GM18873 (cell line): ENCODE results near the gene DENND4B.
"Not testable (repeated sequence)": the region's sequence is repeated elsewhere in the genome, so short reads cannot be mapped to it uniquely, and the experiment has no call there.

Experiments used
- ATAC-seq: cut with Tn5 transposase; IDR thresholded peaks from one replicate; pipeline ENCODE4 v1.9.1; 2021; ENCODE audit warnings: mild to moderate bottlenecking, moderate library complexity, moderate number of reproducible peaks; ENCODE audit not compliant: unreplicated experiment, low FRiP score

The DENND4B gene

DNA sequence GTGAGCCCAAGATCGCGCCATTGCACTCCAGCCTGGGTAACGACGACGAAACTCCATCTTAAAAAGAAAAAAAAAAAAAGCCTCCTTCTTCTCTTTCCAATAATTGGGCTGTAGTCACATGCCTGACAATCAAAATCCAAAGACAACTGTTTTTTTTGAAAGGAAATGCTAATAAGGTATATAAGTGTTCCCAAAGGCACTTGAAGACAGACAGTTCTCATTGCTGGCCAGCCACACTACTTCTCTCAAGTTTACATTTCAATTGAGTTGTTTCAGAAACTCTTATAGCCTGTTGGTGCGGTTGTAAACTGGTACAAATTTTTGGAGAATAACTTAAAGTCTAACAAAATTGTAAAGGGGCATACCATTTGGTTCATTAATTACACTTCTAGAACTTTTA, 47.0 kb downstream of the DENND4B start:
- no peak for ATAC-seq

DNA sequence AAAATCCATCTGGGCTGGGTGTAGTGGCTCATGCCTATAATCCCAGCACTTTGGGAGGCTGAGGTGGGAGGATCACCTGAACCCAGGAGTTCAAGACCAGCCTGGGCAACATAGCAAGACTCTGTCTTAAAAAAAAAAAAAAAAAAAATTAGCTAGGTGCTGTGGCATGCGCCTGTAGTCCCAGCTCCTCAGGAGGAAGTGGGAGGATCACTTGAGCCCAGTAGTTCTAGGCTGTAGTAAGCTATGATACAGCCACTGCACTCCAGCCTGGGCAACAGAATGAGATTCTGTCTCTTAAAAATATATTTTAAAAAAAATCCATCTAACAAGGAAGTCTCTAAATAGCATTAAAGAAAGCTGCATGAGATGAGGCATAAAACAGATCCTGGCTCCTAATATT, 50.7 kb downstream of the DENND4B start:
- not testable (repeated sequence) for ATAC-seq

DNA sequence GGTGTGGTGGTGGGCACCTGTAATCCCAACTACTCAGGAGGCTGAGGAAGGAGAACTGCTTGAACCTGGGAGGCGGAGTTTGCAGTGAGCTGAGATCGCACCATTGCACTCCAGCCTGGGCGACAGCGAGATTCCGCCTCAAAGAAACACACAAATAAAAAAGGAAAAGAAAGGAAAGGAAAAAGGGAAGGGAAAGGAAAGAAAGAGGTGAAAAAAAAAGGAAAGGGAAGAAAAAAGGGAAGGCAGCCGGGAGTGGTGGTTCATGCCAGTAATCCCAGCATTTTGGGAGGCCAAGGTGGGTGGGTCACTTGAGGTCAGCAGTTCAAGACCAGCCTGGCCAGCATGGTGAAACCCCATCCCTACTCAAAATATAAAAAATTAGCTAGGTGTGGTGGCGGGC, 55.5 kb downstream of the DENND4B start:
- not testable (repeated sequence) for ATAC-seq

DNA sequence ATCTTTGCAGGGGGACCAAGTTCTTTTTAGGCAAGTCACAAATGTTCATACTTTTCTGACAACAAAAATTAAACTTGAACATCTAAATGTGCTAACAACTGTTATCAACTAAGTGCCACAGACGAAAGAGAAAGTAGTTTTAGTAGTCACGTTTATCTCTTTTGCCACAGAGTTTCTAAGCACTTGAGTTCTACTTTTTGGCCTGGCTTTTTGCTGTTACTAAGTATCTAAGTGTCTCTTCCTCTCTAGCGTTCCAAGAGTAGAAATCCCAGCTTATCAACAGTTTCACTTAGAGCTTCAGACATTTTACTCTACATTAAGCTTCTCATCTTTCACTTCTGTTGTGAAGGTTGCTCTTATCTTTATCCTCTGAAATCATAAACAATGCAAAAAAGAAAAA, 58.0 kb downstream of the DENND4B start:
- ATAC-seq: no peak

DNA sequence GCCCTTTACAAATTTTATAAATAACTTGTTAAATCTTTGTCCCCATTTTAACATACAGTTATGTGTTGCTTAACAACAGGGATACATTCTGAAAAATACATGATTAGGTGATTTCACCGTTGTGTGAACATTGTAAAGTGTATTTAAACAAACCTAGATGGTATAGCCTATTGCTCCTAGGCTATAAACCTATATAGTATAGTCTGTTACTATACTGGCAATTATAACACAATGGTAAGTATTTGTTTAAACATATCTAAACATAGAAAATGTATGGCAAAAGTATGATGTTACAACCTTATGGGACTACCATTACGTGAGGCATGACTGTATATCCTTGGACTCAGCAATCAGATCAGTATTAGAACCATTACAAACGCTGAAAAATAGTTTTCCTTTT, 60.4 kb downstream of the DENND4B start:
- no peak for ATAC-seq

DNA sequence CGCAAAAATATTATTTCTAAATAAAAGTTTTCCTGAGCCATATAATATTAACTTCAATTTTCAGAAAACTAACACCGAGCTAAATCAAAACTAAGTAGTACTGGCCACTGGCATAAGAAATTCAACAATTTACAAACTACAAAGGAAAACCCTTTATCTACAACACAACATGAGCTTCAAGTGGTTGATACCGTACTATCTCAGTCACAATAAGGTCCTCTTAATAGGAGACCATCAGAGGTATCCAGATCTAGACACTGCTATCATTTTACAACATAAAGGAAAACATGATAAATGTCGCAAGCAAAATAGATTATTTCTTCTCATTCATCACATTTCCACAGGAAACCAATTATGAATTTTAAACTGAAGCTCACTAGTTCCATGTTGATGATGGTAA, 63.3 kb downstream of the DENND4B start:
- ATAC-seq: no peak

DNA sequence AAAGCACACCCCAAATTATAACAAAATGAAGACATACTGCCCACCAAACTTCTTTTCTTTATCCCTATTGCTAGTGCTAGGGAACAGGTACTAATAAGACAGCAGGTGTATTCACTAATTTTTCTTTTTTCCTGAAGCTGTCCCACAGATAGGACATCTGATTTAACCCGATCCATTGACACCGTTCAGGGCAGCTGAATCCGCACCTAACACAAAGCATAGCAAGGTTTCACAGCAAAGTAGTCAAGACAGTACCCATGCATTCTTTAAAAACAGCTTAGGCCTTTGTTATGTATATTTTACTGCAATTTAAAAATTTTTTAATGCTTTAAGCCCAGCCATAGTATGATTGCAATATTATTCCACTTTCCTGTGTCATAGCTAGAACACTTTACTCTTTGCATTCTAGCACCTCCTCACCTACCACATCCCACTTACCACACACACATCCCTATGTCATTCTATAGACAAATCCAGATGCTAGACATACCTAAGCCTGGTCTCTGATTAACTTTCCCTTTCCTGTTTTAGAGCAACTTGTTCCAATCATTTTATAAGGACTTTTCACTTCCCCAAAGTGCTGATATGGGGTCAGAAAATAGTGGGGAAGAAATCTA, 64.1 kb downstream of the DENND4B start:
- ATAC-seq: no peak

DNA sequence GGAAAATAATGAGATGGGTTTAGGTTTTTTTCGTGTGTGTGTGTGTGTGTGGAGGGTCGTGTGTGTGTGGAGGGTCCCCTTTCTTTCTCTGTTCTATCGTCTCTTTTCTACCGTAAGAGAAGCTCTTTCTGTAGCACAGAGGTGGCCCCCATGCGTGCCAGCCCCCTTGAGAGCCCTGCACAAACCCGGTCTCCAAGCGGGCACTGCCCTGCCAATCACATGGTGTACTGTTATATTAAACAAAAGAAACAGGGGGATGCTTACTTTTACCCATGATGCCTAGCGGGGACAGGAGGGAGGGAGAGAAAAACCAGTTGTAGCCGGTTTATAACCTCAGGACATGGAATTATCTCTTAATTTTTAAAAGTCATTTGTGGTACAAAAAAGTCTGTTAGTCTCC, 64.8 kb downstream of the DENND4B start:
- no peak for ATAC-seq

DNA sequence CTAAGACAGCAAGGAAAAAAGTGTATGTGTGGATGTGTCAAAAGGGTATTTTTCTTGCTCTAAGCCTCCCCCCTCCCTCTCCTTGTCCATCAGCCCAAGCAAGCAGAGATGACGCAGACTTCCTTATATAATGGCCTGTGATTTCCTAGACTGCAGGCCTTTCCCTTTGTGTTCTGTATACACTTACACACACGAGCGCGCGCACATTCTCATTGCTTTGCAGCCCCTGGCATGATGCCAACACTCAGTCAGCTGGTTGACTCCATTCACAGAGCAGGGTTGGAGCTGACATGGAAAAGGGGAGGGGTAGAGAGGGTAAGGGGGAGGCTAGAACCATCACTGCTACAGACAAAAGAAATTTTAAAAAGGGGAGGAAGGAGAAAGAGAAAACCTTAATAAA, 65.6 kb downstream of the DENND4B start:
- no peak for ATAC-seq

DNA sequence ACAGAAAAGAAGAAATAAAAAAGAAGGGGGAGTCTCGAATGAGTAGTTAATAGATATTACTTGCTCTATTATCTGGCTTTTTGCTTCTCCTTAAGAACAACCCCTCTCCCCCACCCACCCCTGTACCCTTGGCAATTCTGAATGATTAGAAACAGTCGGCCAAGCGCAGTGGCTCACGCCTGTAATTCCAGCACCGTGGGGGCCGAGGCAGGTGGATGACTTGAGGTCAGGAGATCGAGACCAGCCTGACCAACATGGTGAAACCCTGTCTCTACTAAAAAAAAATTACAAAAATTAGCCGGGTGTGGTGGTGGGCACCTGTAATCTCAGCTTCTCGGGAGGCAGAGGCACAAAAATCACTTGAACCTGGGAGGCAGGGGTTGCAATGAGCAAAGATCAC, 66.5 kb downstream of the DENND4B start:
- no peak for ATAC-seq
